HG02610 (cell line): ENCODE results near the gene GNPTG.

Source experiments
- ATAC-seq: cut with Tn5 transposase; IDR thresholded peaks from one replicate; pipeline ENCODE4 v1.9.1; 2021; ENCODE audit warnings: mild to moderate bottlenecking, moderate library complexity; ENCODE audit not compliant: unreplicated experiment

The GNPTG gene

GRCh38 chr16:1333149-1333812, 18.4 kb upstream of the GNPTG start, which contains the start of gene BAIAP3:
BAIAP3 (plus strand) TSS chr16:1333645; CDS start chr16:1338550, 4,905 bp downstream.
- no peak for ATAC-seq

- no peak for ATAC-seq
Measured at GRCh38 chr16:1333854-1334700, 17.7 kb upstream of the GNPTG start.

GRCh38 chr16:1334739-1335138, 17.0 kb upstream of the GNPTG start:
- no peak for ATAC-seq

- ATAC-seq: no peak
Measured at GRCh38 chr16:1335211-1335971, 16.3 kb upstream of the GNPTG start.

- no peak for ATAC-seq
Measured at GRCh38 chr16:1335996-1336395, 15.7 kb upstream of the GNPTG start.

- no peak for ATAC-seq
Measured at GRCh38 chr16:1336619-1337018, 15.1 kb upstream of the GNPTG start.

- ATAC-seq: no peak
Measured at GRCh38 chr16:1337486-1337885, 14.2 kb upstream of the GNPTG start.

- no peak for ATAC-seq
Measured at GRCh38 chr16:1338119-1338730, 13.5 kb upstream of the GNPTG start.

GRCh38 chr16:1338855-1339675, 12.7 kb upstream of the GNPTG start:
- no peak for ATAC-seq

GRCh38 chr16:1340730-1341494, 10.8 kb upstream of the GNPTG start:
- ATAC-seq: no peak

- ATAC-seq: no peak
Measured at GRCh38 chr16:1341495-1342420, 10.0 kb upstream of the GNPTG start.

- peak; percentile 80 for ATAC-seq
Measured at GRCh38 chr16:1342526-1343427, 9.0 kb upstream of the GNPTG start.

GRCh38 chr16:1343428-1344242, 8.1 kb upstream of the GNPTG start:
- no peak for ATAC-seq

- ATAC-seq: no peak
Measured at GRCh38 chr16:1344499-1344898, 7.2 kb upstream of the GNPTG start.

GRCh38 chr16:1345087-1345486, 6.6 kb upstream of the GNPTG start:
- ATAC-seq: no peak

GRCh38 chr16:1345651-1346421, 5.9 kb upstream of the GNPTG start:
- no peak for ATAC-seq
